Mucosa of descending colon (tissue), 3 donors: ENCODE data around the gene MGST3. TPM values are rescaled to one million over a fixed set of nuclear protein-coding genes. Genes with fewer than 3 reads are reported as not detected.
A peak's percentile ranks its signal among the peaks of the same experiment; 100 is the strongest.
"Not testable (repeated sequence)": the region's sequence is repeated elsewhere in the genome, so short reads cannot be mapped to it uniquely, and the experiment has no call there.

Experiments
- ATAC-seq: fragments of 200-7000 bp; cut with Tn5 transposase; one replicate; pipeline ENCODE4 v1.9.1; 2020; ENCODE audit warnings: mild to moderate bottlenecking, moderate library complexity
- DNase-seq, 3 donors: peaks; one replicate each; pipeline ENCODE4 v3.0.0-alpha.2; 2020
- H3K36me3 ChIP-seq: fragments of 200-600 bp; one replicate; pipeline ENCODE4 v1.8.0; 2021; ENCODE audit warnings: low read depth, mild to moderate bottlenecking
- H3K4me1 ChIP-seq: fragments of 200-600 bp; one replicate; pipeline ENCODE4 v1.8.0; 2021; ENCODE audit warnings: low read depth, mild to moderate bottlenecking
- H3K4me3 ChIP-seq: fragments of 200-600 bp; one replicate; pipeline ENCODE4 v1.8.0; 2021; ENCODE audit warnings: mild to moderate bottlenecking
- H3K9me3 ChIP-seq: fragments of 200-600 bp; one replicate; pipeline ENCODE4 v1.8.0; 2021; ENCODE audit warnings: mild to moderate bottlenecking
- intact Hi-C, 2 donors: fragments of 100-400 bp; cut with DNase I in 1 of 2; cut with micrococcal nuclease in 1 of 2; formaldehyde crosslinking; loops; one replicate each; pipeline versions ENCODE4 v1.11.0 to v1.11.1; 2022; cut with DNase I, micrococcal nuclease
- total RNA-seq, 3 donors: library from RNA; stranded (reverse); fragmentation: NEBNext Ultra II Directional in 2 of 3; extraction: Animal tissue kit (Norgen Biotek cat#: 25700) in 2 of 3; gene quantifications; one replicate each; pipeline versions ENCODE4 v1.2.1 to v1.2.4, GENCODE V29; 2021 to 2023
- TF ChIP-seq, protein P1 (sequence below): fragments of 200-600 bp; IDR thresholded peaks from one replicate; pipeline ENCODE4 v1.8.0; 2022; ENCODE audit warnings: antibody characterized with exemption, mild to moderate bottlenecking
- donor health status: DM: no; HTN: no; CAD: no; lungs with moderate emphysema.
- donor health status: DM: no; HTN: no; CAD: no.
- donor health status: DM: no; HTN: yes; CAD: no.

Gene MGST3
- total RNA-seq, 3 donors from 2014 or later = 236 to 436 (median 367) TPM

DNA sequence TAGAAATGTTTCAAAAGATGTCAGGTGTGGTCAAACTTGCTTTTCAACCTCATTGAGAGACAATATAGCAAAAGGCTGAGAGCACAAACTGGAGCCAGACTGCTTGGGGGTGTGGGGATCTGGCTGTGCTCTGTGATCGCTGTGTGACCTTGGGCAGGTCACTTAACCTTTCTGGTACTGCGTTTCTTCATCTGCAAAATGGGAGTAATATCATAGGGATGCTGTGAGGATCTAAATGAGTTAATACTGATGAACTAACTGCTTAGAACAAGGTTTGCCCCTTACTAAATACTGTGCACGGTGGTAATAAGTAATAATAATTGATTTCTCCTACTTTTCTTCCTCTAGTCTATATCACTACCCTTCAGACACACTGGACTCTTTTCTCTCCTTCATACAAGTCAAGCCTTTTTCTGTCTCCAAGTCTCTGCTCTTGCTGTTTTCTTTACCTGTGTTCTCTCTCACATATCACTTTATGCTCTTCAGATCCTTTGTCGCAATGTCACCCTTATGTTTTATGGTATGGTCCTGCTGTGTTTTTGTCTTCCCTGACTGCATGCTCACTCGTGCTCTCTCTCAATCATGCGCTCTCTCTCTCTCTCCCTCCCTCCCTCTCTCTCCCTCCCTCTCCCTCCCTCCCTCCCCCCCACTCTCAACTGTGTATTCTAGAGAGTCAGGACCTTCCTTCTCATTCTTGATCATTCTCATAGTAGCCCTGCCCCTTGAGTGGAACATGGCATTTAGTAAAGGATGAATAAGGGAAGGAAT is 3.3 kb downstream of the MGST3 start:
- Histone ChIP-seq H3K9me3 (no peaks in the 10 kb centered on the region), H3K4me1 (peaks cover 25% of the 10 kb centered on the region), H3K36me3 (no peaks in the 10 kb centered on the region), H3K4me3 (no peak overlapping the region)
- TF ChIP-seq, protein P1, sequence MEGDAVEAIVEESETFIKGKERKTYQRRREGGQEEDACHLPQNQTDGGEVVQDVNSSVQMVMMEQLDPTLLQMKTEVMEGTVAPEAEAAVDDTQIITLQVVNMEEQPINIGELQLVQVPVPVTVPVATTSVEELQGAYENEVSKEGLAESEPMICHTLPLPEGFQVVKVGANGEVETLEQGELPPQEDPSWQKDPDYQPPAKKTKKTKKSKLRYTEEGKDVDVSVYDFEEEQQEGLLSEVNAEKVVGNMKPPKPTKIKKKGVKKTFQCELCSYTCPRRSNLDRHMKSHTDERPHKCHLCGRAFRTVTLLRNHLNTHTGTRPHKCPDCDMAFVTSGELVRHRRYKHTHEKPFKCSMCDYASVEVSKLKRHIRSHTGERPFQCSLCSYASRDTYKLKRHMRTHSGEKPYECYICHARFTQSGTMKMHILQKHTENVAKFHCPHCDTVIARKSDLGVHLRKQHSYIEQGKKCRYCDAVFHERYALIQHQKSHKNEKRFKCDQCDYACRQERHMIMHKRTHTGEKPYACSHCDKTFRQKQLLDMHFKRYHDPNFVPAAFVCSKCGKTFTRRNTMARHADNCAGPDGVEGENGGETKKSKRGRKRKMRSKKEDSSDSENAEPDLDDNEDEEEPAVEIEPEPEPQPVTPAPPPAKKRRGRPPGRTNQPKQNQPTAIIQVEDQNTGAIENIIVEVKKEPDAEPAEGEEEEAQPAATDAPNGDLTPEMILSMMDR = no peak
- intact Hi-C loops = no loop called here
- ATAC-seq (no peak), DNase-seq (no peak)

DNA sequence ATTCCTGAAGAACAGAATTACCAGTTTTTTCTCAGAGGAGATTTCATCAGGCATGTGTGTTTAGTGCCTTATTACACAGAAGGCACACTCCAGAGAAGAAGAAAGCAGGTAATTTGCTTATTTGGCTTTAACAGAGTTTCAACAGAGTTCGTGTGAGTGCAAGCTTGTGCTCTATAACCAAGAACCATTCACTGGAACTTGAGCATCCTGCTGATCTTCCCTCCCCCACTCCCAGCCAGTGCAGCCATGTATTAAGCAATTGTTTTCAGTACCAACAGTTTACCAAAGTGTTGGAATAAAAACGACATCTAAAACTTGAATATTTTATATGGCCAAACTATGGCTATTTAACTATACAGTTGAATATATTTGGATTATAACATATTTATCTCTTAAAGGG is 4.3 kb downstream of the MGST3 start:
- H3K4me3 ChIP-seq = no peak overlapping the region
- TF ChIP-seq, protein P1 = no peak
- DNase-seq = no peak
- intact Hi-C loops = no loop called here
- no peak for ATAC-seq
- H3K36me3 ChIP-seq = no peaks in the 10 kb centered on the region
- H3K4me1 ChIP-seq = peaks cover 20% of the 10 kb centered on the region
- no peaks in the 10 kb centered on the region for H3K9me3 ChIP-seq

DNA sequence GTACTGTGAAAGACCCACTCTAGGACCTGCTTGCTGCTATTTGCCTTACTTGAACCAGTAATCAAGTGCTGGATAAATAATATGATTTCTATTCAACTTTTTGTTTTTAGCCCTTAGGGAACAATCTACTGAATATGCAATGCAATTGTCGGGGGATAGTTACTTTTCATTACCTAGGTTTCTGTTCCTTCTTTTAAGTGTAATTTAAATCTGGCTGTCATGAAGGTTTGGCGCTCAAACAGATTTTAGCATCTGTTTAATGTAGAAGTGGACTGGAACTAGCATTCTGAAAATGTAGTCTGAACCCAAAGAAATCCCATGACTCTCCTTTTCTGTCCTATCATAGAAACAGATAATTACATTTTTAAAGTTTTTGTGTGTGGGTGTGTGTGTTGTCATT is 4.8 kb downstream of the MGST3 start:
- Histone ChIP-seq H3K4me3 (no peak overlapping the region), H3K9me3 (no peaks in the 10 kb centered on the region)

DNA sequence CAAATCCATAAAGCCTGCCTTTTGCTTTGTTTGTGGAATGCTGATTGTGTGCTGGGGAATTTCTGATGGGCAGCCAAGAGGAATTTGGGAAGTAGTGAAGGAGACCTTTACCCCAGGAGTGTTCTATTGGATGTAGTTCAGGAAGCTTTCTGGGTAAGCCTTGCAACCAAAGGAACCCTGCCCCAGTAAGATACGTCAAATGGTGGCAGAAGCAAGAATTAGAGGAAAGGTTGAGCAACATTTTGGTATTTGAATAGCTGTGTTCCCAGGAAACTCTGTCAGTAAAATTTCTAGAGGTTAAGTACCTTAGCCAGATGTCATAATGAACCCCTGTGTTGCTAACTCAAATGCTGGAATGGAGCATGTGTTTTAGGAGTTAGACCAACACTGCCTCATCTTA is 6.4 kb downstream of the MGST3 start:
- ATAC-seq (peak; percentile 84), DNase-seq (peak in 1 of 3 donors; percentile 33)
- Histone ChIP-seq H3K4me1 (peaks cover 22% of the 10 kb centered on the region), H3K4me3 (no peak overlapping the region), H3K9me3 (no peaks in the 10 kb centered on the region), H3K36me3 (no peaks in the 10 kb centered on the region)
- intact Hi-C loops = no loop called here
- TF ChIP-seq, protein P1 = no peak

More for the DNA sequence above, 4.8 kb downstream of the MGST3 start:
- Histone ChIP-seq H3K36me3 (no peaks in the 10 kb centered on the region), H3K4me1 (peaks cover 20% of the 10 kb centered on the region)
- DNase-seq (no peak), ATAC-seq (no peak)
- TF ChIP-seq, protein P1 = no peak
- intact Hi-C loops = no loop called here

DNA sequence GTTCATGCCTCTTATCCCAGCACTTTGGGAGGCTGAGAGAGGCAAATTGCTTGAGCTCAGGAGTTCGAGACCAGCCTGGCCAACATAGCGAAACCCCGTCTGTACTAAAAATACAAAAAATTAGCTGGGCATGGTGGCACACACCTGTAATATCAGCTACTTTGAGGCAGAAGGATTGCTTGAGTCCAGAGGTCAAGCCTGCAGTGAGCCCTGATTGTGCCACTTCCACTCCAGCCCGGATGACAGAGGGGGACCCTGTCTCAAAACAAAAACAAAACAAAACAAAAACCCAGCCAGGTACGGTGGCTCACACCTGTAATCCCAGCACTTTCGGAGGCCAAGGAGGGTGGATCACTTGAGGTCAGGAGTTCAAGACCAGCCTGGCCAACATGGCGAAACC is 7.2 kb downstream of the MGST3 start:
- H3K36me3 ChIP-seq, H3K4me3 ChIP-seq, DNase-seq, intact Hi-C loops, H3K9me3 ChIP-seq: not testable (repeated sequence)
- peaks cover 14% of the 10 kb centered on the region for H3K4me1 ChIP-seq
- peak; percentile 25 for ATAC-seq

DNA sequence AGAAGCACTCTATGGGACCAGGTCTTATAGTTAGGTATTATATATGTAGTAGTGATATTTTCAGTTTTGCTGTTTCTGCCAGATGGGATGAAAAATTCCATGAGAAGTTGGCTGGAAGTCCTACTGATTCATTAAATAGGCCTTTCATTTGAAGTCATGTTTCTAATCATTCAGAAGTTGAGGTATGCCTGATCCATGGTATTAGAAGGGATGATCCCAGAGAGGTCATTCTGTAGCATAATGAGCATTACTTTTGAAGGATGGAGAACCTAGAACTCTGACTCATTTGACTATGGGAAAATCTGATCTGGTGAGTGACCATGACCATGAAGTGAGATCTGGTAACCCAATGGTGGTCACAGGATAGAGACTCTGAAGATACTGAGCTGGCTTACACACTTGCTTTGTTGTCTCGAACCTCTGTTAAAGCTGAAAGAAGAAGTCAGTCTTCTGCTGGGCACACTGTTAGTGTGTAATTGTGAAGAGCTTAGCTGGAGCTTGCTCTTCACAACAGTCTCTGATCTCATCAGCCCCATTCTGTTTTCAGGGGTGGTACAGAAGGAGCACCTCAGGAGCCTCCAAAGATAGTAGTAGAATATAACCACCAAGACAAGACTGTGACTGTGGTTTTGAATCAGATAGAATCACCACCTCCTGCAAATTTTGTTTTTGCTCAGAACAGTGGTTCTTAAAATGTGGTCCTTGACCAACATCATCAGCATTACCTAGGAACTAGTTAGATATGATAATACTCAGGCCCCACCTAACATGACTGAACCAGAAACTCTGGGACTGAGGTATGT is 9.0 kb downstream of the MGST3 start:
- TF ChIP-seq, protein P1 = no peak
- DNase-seq (no peak), ATAC-seq (no peak)
- no peaks in the 10 kb centered on the region for H3K36me3 ChIP-seq
- H3K4me1 ChIP-seq = peaks cover 12% of the 10 kb centered on the region
- H3K4me3 ChIP-seq = no peak overlapping the region
- H3K9me3 ChIP-seq = no peaks in the 10 kb centered on the region
- intact Hi-C loops = no loop called here
